T-helper 17 cell (primary cell): ENCODE results near the gene LRRC1. TPM values are rescaled to one million over a fixed set of nuclear protein-coding genes. Genes with fewer than 3 reads are reported as not detected.
"Not testable (repeated sequence)": the region's sequence is repeated elsewhere in the genome, so short reads cannot be mapped to it uniquely, and the experiment has no call there.

Experiments used
- ATAC-seq: fragments of 150-1000 bp; cut with Tn5 transposase; 2 replicates; pipeline ENCODE4 v1.10.0; 2021; ENCODE audit warnings: mild to moderate bottlenecking, moderate library complexity
- DNase-seq, 3 donors: peaks; one replicate each; pipeline versions ENCODE4 v3.0.0 to v3.0.0-alpha.2; 2020 to 2021
- H3K9me3 ChIP-seq: one replicate; pipeline ENCODE4 v1.7.0; 2013; ENCODE audit warnings: low read length, mild to moderate bottlenecking; ENCODE audit not compliant: control insufficient read depth, poor library complexity, severe bottlenecking
- H3K27ac Mint-ChIP-seq: one replicate; pipeline ENCODE4 v1.8.0; 2022; ENCODE audit warnings: mild to moderate bottlenecking, moderate library complexity, mixed read lengths
- H3K27me3 Mint-ChIP-seq: one replicate; pipeline ENCODE4 v1.8.0; 2022; ENCODE audit warnings: mixed read lengths
- H3K36me3 Mint-ChIP-seq: one replicate; pipeline ENCODE4 v1.8.0; 2022; ENCODE audit warnings: low read depth, mixed read lengths
- H3K4me1 Mint-ChIP-seq: one replicate; pipeline ENCODE4 v1.8.0; 2022; ENCODE audit warnings: mild to moderate bottlenecking, mixed read lengths
- H3K4me3 Mint-ChIP-seq: one replicate; pipeline ENCODE4 v1.8.0; 2022; ENCODE audit warnings: mild to moderate bottlenecking, moderate library complexity, mixed read lengths
- total RNA-seq, 4 donors: library from RNA in 2 of 4; stranded (reverse) in 2 of 4; gene quantifications; one replicate each; pipeline ENCODE4 v1.2.3 and lab custom pipeline; 2022 to 2026

Gene LRRC1
- total RNA-seq, 2 donors from 2014 or later: 2.5 to 4.0 TPM

DNA sequence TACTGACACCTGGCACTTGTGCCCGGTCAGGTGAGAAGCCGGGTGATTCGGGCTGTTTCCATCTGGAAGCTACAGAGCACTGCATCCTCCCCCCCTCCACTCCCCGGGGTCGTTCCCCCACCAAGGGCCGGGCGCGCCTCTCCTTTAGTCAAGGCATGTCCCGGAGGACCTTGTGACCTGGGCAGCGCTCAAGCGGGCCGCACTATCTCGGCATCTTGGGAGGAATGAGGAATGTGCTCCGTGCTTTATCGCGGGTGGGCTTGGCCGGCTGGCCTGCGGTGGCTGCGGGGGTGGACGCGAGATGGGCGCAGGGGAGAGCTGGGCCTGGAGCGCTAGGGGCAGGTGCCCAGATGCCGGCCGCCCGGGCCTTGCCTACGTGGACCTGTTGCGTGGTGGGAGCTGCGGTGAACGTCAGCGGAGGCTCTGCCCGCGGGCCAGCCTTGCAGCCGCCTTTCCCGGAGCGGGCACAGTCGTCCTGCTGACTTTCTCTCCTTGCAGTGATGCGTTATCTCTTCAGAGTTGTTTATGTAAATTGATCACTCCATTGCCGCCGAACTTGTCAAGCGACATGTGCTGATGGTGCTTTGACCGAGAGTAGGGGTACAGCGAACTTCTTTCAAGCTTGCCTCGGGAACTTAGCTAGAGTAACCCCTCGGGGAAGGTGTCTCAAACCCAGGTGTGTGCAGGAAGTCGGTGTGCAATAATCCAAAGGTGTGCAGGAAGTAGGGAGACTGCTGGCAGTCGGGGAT, 1.1 kb downstream of the LRRC1 start:
- H3K27me3 Mint-ChIP-seq: peaks cover 5% of the 10 kb centered on the region
- ATAC-seq: no peak
- peaks cover 2% of the 10 kb centered on the region for H3K36me3 Mint-ChIP-seq
- H3K27ac Mint-ChIP-seq: peak overlapping the region; percentile 88
- peak overlapping the region; percentile 98 for H3K4me3 Mint-ChIP-seq
- no peak for DNase-seq
- H3K9me3 ChIP-seq: no peaks in the 10 kb centered on the region
- peaks cover 43% of the 10 kb centered on the region for H3K4me1 Mint-ChIP-seq

DNA sequence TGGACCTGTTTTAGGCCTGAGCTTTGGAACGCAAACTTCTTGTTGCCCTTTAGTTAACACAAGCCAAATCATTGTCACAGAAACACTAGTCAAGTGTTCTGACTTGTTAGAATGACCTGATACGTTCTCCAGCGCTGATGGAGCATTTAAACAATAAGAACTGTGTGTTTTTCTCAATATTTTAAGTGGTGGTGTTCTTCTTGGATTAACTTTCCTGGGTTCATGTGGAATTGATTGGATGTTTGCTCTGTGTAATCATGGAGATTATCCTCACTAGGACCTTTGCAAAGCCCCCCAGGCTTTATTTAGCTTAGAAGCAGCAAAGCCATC, 1.6 kb downstream of the LRRC1 start:
- H3K4me3 Mint-ChIP-seq: peak overlapping the region; percentile 98
- peaks cover 43% of the 10 kb centered on the region for H3K4me1 Mint-ChIP-seq
- H3K9me3 ChIP-seq: no peaks in the 10 kb centered on the region
- H3K27ac Mint-ChIP-seq: peak overlapping the region; percentile 88
- H3K27me3 Mint-ChIP-seq: no peaks in the 10 kb centered on the region
- no peak for DNase-seq
- H3K36me3 Mint-ChIP-seq: peaks cover 2% of the 10 kb centered on the region
- no peak for ATAC-seq

DNA sequence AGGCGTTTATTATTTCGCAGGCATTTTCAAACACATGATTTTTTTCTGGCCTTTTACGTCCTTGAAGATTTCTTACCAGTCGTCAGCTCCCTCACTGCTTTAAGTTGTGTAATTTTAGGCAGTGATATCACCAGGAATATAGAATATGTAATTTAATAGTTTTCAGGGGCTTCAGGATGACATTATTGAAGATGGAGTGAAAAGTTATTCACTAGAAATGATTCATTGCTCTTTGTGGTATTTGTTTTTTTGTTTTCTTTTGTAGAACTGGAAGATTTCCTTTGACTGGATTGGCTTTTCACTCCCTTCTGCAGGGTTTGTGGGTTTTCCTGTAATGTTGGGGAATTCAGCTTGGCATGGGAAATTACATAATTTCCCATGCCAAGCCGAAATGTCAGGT, 2.0 kb downstream of the LRRC1 start:
- Mint-ChIP-seq H3K36me3 (peaks cover 2% of the 10 kb centered on the region), H3K27ac (no peak overlapping the region), H3K4me1 (peaks cover 43% of the 10 kb centered on the region), H3K4me3 (peak overlapping the region; percentile 98), H3K27me3 (no peaks in the 10 kb centered on the region)
- DNase-seq (no peak), ATAC-seq (no peak)
- no peaks in the 10 kb centered on the region for H3K9me3 ChIP-seq

DNA sequence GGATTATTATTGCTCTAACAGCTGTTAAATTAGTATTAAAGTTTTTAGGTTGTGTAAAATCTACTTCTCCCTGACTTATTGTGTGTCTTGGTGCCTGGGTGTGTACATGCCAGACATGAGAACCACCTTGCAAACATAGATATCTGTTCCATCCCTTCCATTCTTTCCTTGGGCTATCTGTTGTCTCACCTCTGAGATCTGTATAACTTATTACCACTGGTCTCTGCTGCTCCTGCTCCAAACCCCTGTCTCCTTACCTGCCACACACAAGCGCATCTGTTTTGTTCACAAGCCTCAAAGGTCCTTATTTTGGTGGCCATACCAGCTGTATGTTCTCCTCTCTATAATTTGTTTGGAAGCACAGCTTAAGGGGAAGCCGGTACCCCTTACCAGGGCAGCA, 2.5 kb downstream of the LRRC1 start:
- no peaks in the 10 kb centered on the region for H3K9me3 ChIP-seq
- ATAC-seq (no peak), DNase-seq (no peak)
- Mint-ChIP-seq H3K4me1 (peaks cover 43% of the 10 kb centered on the region), H3K27ac (peak overlapping the region; percentile 67), H3K36me3 (peaks cover 2% of the 10 kb centered on the region), H3K4me3 (no peak overlapping the region), H3K27me3 (no peaks in the 10 kb centered on the region)

DNA sequence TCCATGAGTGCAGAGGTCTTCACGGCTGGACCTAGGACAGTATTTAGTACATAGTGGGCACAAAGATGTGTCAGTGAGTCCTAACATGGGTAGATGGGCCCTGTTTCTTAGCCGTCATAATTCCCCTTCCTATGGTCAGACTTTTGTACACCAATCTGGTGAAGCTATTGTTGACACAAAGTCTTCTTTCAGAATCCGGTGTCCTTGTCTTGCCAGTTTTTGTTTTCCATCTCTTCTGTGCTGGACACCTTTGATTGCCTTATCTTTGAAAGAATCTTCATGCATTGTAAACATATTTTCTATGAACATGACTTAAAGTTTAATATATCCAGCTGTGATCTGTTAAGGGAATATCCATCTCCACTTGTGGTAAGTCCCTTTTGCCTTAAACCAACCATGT, 4.5 kb downstream of the LRRC1 start:
- no peak overlapping the region for H3K27ac Mint-ChIP-seq
- peaks cover 30% of the 10 kb centered on the region for H3K4me1 Mint-ChIP-seq
- ATAC-seq: no peak

DNA sequence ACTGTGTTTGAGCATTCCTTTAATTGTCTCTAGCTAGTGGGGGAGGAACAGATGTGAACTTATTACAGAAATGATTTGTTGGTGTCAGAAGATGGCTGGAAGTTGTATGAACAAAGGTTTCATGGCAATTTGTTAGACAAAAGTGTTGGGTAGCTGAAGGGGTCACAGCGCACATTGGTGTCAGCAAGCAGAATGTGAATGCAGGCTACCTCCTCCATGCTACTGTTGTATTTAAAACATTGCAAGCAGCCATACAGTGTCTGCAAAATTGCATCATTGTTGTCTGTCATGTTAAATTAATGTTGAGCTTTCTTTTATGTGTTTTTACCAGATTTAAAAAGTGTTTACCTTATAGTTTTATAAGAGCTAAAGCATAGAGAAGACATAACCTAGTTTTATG, 6.2 kb downstream of the LRRC1 start:
- DNase-seq: no peak
- H3K4me1 Mint-ChIP-seq: peaks cover 31% of the 10 kb centered on the region
- no peak overlapping the region for H3K4me3 Mint-ChIP-seq
- no peak for ATAC-seq
- H3K9me3 ChIP-seq: no peaks in the 10 kb centered on the region
- no peaks in the 10 kb centered on the region for H3K27me3 Mint-ChIP-seq
- H3K36me3 Mint-ChIP-seq: peaks cover 2% of the 10 kb centered on the region
- no peak overlapping the region for H3K27ac Mint-ChIP-seq

More for the DNA sequence above, 4.5 kb downstream of the LRRC1 start:
- H3K4me3 Mint-ChIP-seq: no peak overlapping the region
- H3K9me3 ChIP-seq: no peaks in the 10 kb centered on the region
- H3K27me3 Mint-ChIP-seq: no peaks in the 10 kb centered on the region
- no peak for DNase-seq
- peaks cover 4% of the 10 kb centered on the region for H3K36me3 Mint-ChIP-seq

DNA sequence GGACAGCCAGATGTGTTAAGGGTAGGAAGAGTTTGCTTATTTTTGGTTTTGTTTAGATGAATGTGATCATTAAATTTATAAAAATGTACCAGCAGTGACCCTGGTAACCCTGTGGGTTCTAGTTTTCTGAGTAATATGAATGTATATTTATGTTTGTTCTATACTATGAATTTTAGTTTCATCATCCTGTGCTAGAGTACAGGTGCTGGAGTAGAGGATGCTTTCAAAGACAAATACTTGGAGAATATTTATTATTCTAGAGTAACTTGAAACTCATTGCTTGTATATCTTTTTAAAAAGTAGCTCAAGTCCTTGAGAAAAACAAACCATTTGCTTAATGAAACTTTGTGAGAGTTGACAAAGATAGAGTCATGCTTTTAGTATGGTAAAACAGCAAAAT, 7.8 kb downstream of the LRRC1 start:
- H3K4me3 Mint-ChIP-seq: no peak overlapping the region
- peaks cover 2% of the 10 kb centered on the region for H3K36me3 Mint-ChIP-seq
- H3K27me3 Mint-ChIP-seq: no peaks in the 10 kb centered on the region
- no peaks in the 10 kb centered on the region for H3K9me3 ChIP-seq
- H3K27ac Mint-ChIP-seq: no peak overlapping the region
- no peak for ATAC-seq
- H3K4me1 Mint-ChIP-seq: peaks cover 21% of the 10 kb centered on the region
- DNase-seq: no peak

DNA sequence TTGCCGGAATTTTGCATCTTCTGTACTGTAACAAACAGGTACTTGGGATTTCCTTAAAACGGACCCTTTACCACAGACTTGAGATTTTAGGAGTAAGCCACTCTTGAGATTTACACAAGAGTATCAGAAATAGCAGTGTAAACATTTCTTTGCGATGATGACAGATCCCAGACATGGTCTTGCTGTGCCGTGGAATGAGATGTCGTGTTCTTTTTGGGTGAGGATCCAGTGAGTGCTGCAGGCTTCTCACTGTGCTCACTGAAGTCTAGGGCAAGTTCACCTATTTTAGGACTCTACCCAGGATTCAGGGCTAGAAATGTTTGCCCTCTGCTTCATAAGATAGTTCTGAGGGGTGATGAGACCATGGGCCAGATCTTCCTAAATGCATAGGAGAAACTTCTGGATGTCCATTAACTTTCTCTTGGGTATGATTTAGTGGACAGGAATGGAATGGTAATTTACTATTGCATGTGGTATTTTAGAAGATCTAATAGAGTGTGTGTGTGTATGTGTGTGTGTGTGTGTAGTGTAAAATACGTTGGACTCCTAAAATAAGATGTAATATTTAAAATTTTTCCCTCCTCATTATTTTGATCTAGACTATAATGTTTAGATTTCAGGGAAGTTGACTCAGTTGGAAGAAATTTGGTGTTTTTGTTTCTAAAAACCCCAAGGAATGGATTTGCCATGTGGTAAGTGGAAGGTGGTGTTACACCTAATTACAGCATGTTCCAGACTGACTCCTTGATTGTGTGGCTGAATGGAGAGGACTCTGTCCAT, 8.5 kb downstream of the LRRC1 start:
- Mint-ChIP-seq H3K27ac (no peak overlapping the region), H3K27me3 (no peaks in the 10 kb centered on the region), H3K36me3 (peaks cover 5% of the 10 kb centered on the region), H3K4me1 (peaks cover 27% of the 10 kb centered on the region), H3K4me3 (no peak overlapping the region)
- H3K9me3 ChIP-seq: no peaks in the 10 kb centered on the region
- ATAC-seq (no peak), DNase-seq (no peak)

DNA sequence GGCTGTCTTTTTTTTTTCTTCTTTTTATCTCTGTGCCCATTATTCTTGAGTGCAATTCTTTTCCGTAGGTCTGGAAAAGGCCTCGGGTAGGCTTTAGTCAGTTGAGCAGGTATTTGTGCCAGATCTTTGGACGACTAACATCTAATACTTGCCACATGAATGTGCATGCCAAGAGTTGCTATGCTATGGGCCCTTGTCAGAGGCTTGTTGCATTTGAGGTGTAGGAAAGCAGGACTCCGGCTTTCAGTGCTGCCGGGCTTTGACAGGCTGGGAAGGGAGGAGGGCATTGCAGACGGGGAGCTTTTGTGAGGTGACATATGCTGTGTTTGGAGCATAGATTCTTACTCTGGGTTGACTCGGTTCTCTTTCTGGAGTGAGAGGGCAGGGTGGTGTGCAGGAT, 10.2 kb downstream of the LRRC1 start:
- no peak for DNase-seq
- no peak overlapping the region for H3K27ac Mint-ChIP-seq
- H3K36me3 Mint-ChIP-seq: peaks cover 5% of the 10 kb centered on the region
- no peak for ATAC-seq
- no peaks in the 10 kb centered on the region for H3K9me3 ChIP-seq
- no peaks in the 10 kb centered on the region for H3K27me3 Mint-ChIP-seq
- H3K4me3 Mint-ChIP-seq: no peak overlapping the region
- H3K4me1 Mint-ChIP-seq: peaks cover 22% of the 10 kb centered on the region

DNA sequence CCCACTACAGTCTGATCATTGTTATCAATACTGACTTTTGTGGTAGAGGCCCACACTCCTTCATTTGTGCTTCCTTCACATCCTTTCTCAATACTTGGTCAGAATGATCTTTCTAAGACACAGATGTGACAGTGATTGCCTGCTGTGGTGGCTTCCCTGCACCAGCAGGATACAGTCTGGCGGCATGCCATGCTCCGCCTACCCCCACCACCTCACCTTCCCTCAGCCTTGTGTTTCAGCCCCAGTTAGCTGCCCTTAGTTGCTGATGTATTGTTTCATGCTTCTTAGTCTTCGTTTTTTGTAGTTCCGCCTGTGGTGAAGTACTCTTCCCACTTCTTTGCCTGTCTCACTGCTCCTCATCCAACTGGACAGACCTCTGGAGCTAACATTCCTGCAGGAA, 10.9 kb downstream of the LRRC1 start:
- DNase-seq: no peak
- Mint-ChIP-seq H3K4me1 (peaks cover 23% of the 10 kb centered on the region), H3K27ac (no peak overlapping the region), H3K4me3 (no peak overlapping the region), H3K27me3 (no peaks in the 10 kb centered on the region), H3K36me3 (peaks cover 5% of the 10 kb centered on the region)
- no peak for ATAC-seq
- H3K9me3 ChIP-seq: no peaks in the 10 kb centered on the region

DNA sequence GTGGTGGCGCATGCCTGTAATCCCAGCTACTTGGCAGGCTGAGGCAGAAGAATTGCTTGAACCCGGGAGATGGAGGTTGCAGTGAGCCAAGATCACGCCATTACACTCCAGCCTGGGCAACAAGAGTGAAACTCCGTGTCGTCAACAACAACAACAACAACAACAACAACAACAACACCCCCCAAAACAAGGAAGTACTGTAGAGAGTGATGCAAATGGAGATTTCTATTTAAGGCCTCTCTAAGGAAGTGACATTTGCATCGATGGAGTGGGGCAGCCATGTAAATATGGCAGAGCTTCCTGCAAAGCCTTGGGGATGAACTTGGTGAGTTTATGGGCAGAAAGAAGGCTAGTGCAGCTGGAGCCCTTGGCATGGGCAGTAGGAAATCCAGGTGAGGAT, 12.8 kb downstream of the LRRC1 start:
- peak overlapping the region; percentile 8 for H3K27ac Mint-ChIP-seq
- not testable (repeated sequence) for H3K36me3 Mint-ChIP-seq, DNase-seq, H3K9me3 ChIP-seq, ATAC-seq, H3K27me3 Mint-ChIP-seq, H3K4me3 Mint-ChIP-seq
- peaks cover 28% of the 10 kb centered on the region for H3K4me1 Mint-ChIP-seq

DNA sequence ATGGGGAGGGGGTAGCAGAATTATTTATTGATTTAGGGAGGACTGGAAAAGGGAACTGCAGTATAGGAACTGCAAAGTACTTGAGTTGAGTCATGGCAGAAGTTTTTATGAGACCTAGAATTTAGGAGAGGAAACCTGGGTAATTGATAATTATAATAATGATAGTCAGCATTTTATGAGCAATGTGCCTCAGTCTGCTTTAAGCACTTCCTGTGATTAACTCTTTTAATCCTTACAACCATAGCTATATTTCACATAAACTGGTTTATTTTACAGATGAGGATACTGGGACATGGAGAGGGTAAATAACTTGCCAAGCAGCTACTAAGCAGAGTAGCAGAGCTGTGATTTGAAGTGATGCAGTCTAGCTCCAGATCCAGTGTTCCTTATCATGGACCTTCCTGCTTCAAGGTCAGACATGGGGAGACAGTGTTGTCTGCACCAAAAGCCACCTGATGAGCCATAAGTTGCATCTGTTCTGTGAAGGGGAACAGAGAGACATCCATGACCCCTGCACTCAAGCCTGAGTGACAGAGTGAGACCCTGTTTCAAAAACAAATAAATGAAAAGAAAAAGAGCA, 13.6 kb downstream of the LRRC1 start:
- Mint-ChIP-seq H3K27ac (no peak overlapping the region), H3K4me3 (no peak overlapping the region), H3K36me3 (peaks cover 3% of the 10 kb centered on the region), H3K27me3 (no peaks in the 10 kb centered on the region), H3K4me1 (peaks cover 30% of the 10 kb centered on the region)
- ATAC-seq (no peak), DNase-seq (no peak)
- H3K9me3 ChIP-seq: no peaks in the 10 kb centered on the region

DNA sequence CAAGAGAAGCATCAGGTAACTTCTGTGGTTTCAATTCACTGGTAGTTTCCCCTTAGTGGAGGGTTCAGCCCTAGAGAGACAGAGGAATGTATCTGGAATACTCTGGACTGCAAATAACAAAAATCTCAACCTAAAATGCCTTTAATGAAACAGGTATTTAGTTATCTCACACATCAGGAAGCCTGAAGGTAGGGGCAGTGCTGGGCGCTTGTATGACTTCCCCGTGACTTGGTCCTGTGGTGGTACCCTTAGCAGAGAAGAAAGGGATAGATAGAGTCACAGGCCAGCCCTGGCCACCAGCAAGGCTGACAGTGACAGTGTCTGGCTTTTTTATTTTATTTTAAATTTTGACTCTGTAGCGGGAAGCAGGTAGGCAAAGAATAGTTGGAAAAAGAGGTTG, 14.9 kb downstream of the LRRC1 start:
- ATAC-seq (no peak), DNase-seq (no peak)
- no peaks in the 10 kb centered on the region for H3K9me3 ChIP-seq
- Mint-ChIP-seq H3K27ac (no peak overlapping the region), H3K4me1 (peaks cover 32% of the 10 kb centered on the region), H3K4me3 (no peak overlapping the region), H3K27me3 (no peaks in the 10 kb centered on the region), H3K36me3 (peaks cover 3% of the 10 kb centered on the region)
